ENCODE results near the gene CCDC117. TPM values are rescaled to one million over a fixed set of nuclear protein-coding genes. Genes with fewer than 3 reads are reported as not detected.

CCDC117 gene
- total RNA-seq (2014; rRNA removed) (7.1 and 18.8 TPM in 2 replicates), Bru-seq, nascent RNA (percentile 64 among the genes with signal in this experiment), BruChase-seq, experiment 1, labeled RNA remaining after a 6-hour chase (percentile 73 among the genes with signal in this experiment), BruChase-seq, experiment 2, labeled RNA remaining after a 2-hour chase (percentile 82 among the genes with signal in this experiment)
- long read RNA-seq, transcript CCDC117-201 (5 exons, 3,985 nt) = major isoform, 35 of 53 reads
- long read RNA-seq, partial matches to known transcripts = 7 of 53 reads
- long read RNA-seq, other reads (novel, unspliced or antisense) = 9 of 53 reads

DNA sequence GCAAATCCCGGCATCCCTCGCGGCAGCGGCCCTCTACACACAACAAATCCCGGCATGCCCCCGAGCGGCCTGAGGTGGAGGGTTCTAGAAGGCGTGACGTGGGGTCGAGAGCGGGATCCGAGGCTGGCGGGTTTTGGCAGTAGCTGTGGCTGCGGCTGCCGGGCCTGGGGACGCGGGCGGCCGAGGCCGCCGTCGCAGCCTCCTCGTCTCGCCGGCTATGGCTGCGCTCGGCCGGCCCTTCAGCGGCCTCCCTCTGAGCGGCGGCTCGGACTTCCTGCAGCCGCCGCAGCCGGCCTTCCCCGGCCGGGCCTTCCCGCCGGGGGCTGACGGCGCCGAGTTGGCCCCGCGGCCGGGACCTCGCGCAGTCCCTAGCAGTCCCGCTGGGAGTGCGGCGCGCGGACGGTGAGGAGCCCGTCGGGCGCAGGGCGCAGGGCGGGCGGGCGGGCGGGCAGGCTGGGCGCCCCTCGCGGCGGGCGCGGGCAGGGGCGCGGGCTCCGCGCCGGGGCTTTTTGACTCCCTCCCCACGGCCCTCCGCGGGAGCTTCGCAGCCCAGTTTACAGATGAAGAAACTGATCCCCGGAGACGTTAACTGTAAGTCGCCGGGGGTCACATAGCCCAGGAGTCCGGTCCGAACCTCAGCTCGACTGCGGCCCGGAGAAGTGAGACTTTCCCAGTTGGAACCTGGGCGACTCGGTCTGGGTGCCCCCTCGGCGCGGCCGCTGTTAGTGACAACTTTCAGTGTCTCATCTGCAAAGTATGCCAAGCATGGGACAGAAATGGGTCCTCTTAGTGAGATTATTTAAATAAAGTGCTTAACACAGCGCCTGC, at the start of gene CCDC117:
CCDC117 (plus strand) TSS at position 63 of the 828 bp plus-strand sequence; CDS start at position 218, 155 bp downstream.
- Histone ChIP-seq H3K36me3 (ENCODE audit: low read depth, low read length) (no peaks in the 10 kb centered on the region), H3K27ac (ENCODE audit: low read length) (peak within 1 kb of the TSS; percentile 8; the same call in 1 of the 2 replicates), H3F3A (ENCODE audit: low read length, unreplicated experiment) (no peaks in the 10 kb centered on the region), H3K9me3 (ENCODE audit: low read length) (no peaks in the 10 kb centered on the region), H3K4me3 (ENCODE audit: low read length) (peak within 1 kb of the TSS; percentile 73), H3K79me2 (ENCODE audit: low read length) (peaks cover 44% of the 10 kb centered on the region), H4K20me1 (ENCODE audit: low read length) (no peaks in the 10 kb centered on the region), H3K4me1 (ENCODE audit: insufficient read depth, low read length) (peaks cover 4% of the 10 kb centered on the region; the same call in 1 of the 2 replicates), H3K9me2 (replicated peaks; ENCODE audit: low read length) (no peaks in the 10 kb centered on the region), H3K9ac (ENCODE audit: low read length) (peak within 1 kb of the TSS; percentile 78), H3K4me2 (ENCODE audit: low read length) (peak within 1 kb of the TSS; percentile 90), H3K27me3 (ENCODE audit: low read length) (no peaks in the 10 kb centered on the region), H2AFZ (ENCODE audit: low read length) (peak within 1 kb of the TSS; percentile 86)
- BruUV-seq (replicated peaks) = no TSS peak
- ChIA-PET POLR2A (ENCODE audit: unreplicated experiment) (interaction anchor here (0.6 kb wide), 1 partner anchor 392 kb away, joined by 8 read pairs; no protein-coding TSS in a partner anchor), CTCF (interaction anchor here (0.5 to 0.6 kb wide), 3 partner anchors 23 to 32 kb away, joined by 3 read pairs; partner anchors contain the start of genes CHEK2 and HSCB)
- ATAC-seq = peak; percentile 90
- intact Hi-C loops (cut with micrococcal nuclease) = no loop called here
- DNase-seq = peak; percentile 79
- TF ChIP-seq EZH2 (IDR thresholded peaks at IDR 0.05; ENCODE audit: low read length, unreplicated experiment) (no peak), EZH2phosphoT487 (IDR thresholded peaks at IDR 0.05; ENCODE audit: borderline replicate concordance, low read length) (no peak), CTCF (conservative IDR thresholded peaks at IDR 0.05; ENCODE audit: low read depth, low read length) (no peak)

GRCh38 chr22:28728002-28728401, 44.5 kb upstream of the CCDC117 start:
- Histone ChIP-seq H3K9me2 (replicated peaks; ENCODE audit: low read length) (no peaks in the 10 kb centered on the region), H2AFZ (ENCODE audit: low read length) (no peak overlapping the region), H3F3A (ENCODE audit: low read length, unreplicated experiment) (no peaks in the 10 kb centered on the region), H3K9ac (ENCODE audit: low read length) (no peak overlapping the region), H3K4me2 (ENCODE audit: low read length) (no peak overlapping the region), H3K79me2 (ENCODE audit: low read length) (no peaks in the 10 kb centered on the region), H3K4me3 (ENCODE audit: low read length) (no peak overlapping the region), H4K20me1 (ENCODE audit: low read length) (no peaks in the 10 kb centered on the region), H3K36me3 (ENCODE audit: low read depth, low read length) (peaks cover 8% of the 10 kb centered on the region; the same call in 1 of the 2 replicates), H3K4me1 (ENCODE audit: insufficient read depth, low read length) (no peaks in the 10 kb centered on the region), H3K27me3 (ENCODE audit: low read length) (no peaks in the 10 kb centered on the region), H3K9me3 (ENCODE audit: low read length) (no peaks in the 10 kb centered on the region), H3K27ac (ENCODE audit: low read length) (no peak overlapping the region)
- intact Hi-C loops (cut with micrococcal nuclease) = no loop called here
- POLR2A ChIA-PET (ENCODE audit: unreplicated experiment) = no interaction called here
- ATAC-seq (no peak), DNase-seq (no peak)
- TF ChIP-seq CTCF (conservative IDR thresholded peaks at IDR 0.05; ENCODE audit: low read depth, low read length) = no peak
- no peak for TF ChIP-seq EZH2 (IDR thresholded peaks at IDR 0.05; ENCODE audit: low read length, unreplicated experiment)
- no peak for TF ChIP-seq EZH2phosphoT487 (IDR thresholded peaks at IDR 0.05; ENCODE audit: borderline replicate concordance, low read length)
- CTCF ChIA-PET = interaction anchor here (0.5 kb wide), 1 partner anchor 79 kb away, joined by 3 read pairs; no protein-coding TSS in a partner anchor
- BruUV-seq (replicated peaks) = no TSS peak

All from PC-3 (cell line).